ENCODE measurements around the gene RAB11FIP4.

Gene RAB11FIP4

DNA sequence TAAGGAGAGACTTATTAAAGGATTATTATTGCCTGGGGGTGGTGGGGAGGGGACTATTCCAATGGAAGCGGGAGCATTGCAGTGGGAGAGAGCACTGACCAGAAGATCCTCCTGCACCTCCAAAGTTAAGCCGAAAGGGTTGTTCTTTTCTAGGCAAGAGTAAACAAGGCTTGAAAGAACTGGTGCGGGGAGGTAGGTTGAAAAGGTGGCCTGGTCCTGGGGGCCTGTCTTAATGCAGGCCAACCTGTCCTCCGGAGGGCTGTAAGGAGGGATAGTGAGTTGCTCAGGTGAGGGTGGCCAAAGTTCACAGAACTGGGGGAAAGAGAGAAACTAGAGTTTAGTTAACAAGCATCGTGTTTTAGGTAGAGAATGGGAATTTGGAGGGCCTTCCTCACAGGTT is 65.3 kb downstream of the RAB11FIP4 start:
- TF ChIP-seq, protein P1, sequence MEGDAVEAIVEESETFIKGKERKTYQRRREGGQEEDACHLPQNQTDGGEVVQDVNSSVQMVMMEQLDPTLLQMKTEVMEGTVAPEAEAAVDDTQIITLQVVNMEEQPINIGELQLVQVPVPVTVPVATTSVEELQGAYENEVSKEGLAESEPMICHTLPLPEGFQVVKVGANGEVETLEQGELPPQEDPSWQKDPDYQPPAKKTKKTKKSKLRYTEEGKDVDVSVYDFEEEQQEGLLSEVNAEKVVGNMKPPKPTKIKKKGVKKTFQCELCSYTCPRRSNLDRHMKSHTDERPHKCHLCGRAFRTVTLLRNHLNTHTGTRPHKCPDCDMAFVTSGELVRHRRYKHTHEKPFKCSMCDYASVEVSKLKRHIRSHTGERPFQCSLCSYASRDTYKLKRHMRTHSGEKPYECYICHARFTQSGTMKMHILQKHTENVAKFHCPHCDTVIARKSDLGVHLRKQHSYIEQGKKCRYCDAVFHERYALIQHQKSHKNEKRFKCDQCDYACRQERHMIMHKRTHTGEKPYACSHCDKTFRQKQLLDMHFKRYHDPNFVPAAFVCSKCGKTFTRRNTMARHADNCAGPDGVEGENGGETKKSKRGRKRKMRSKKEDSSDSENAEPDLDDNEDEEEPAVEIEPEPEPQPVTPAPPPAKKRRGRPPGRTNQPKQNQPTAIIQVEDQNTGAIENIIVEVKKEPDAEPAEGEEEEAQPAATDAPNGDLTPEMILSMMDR (IDR thresholded peaks at IDR 0.05; ENCODE audit: insufficient read depth, missing control alignments) = no peak
- DNase-seq (ENCODE audit: insufficient read length, low spot score) = no peak
- FAIRE-seq = no peak

DNA sequence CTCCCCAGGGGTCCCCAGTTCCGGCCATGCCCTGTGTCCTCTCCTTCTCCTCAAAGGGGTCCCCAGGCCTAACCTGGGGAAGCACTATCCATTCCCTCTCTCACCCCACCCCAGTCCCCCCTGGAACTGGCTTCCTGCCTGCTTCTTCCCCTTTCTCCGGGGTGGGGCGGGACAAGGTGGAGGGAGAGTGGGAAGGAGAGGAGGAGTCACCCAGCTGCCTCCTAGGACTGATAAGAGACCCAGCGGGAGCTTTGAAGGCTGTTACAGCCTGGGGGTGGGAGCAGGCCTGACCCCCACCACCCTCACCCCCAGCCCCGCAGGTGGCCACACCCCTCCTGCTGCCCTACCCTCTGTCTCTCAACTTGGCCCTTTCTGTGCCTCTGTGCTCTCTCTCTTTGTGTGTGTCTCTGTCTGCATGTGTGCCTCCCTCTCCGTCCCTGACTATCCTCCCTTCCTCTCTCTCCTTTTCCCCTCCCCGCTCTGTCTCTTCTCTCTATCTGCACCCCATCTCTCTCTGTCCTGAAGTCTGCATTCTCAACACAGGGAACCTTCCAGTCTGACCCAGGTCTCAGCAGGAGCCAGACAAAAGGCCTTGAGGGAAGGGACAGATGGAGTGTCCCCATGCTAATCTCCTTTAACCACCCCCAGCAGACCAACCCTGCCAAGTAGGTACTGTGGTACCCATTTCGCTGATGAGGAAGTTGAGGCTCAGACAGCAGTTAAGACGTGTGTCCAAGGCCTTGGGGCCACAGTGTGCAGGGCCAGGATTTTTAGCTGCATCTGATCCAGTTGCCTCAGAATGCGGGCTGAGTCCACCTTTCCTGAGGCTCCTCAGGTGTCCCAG is 66.1 kb downstream of the RAB11FIP4 start:
- TF ChIP-seq, protein P1 (IDR thresholded peaks at IDR 0.05; ENCODE audit: insufficient read depth, missing control alignments) = no peak
- DNase-seq (ENCODE audit: insufficient read length, low spot score) (no peak), FAIRE-seq (no peak)

DNA sequence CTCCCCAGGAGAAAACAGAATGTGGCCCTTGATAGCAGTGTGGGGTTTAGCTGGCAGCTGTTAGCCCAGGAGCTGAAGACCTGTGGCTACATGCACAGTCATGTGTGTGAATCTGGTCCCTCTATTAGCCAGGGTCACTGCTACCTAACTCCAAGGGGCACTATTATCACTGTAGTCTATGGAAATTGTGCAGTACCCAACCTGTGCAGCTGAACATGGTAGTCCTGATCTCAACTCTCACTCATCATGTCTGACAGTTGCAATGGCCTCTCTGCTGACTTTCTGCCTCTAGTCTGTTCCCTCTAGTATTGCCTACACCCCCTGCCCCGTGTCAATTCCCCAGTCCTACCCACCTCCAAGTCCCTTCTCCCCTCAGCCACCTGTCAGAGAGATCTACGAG is 67.4 kb downstream of the RAB11FIP4 start:
- TF ChIP-seq, protein P1 (IDR thresholded peaks at IDR 0.05; ENCODE audit: insufficient read depth, missing control alignments) = no peak
- DNase-seq (ENCODE audit: insufficient read length, low spot score) (no peak), FAIRE-seq (no peak)

DNA sequence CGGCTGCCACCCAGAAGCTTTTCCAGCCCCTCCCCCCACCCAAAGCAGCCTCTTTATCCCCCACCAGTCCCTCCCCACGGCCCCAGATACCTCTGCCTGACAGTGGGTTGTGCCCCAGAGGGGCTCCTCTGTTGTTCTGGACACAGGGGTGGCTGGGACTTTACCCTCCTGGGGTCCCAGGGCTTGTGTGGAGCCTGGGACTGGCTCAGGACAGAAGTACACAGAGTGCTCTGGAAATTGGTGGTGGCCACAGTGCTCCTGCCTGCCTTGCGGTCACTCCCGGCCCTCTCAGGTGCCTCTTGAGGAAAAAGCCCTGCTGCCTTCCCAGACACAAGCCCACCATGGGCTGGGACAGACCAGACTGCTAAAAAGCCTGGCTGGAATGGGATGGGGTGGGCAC is 68.2 kb downstream of the RAB11FIP4 start:
- TF ChIP-seq, protein P1 (IDR thresholded peaks at IDR 0.05; ENCODE audit: insufficient read depth, missing control alignments) = no peak
- FAIRE-seq = no peak

DNA sequence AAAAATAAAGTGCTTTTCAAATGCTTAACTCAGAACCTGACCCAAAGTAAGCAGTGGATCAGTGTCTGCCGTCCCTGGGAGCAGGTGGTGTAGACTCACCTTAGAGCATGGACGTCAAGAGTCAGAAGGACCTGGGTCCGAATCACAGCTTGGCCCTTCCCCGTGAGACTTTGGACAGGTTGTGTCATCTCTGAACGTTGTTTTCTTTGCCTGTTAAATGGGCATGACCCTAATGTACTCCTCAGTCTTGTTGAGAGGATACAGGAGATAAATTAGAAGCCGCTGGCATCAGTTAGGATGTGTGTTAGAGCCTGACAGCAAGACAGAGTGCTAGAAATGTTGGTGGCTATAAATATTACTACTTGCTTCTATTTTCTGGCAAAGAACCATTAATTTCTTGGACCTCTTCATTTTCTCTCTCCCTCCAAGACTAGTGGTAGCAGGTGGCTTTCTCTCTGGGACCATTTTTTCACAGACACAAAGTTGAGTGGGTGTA is 68.8 kb downstream of the RAB11FIP4 start:
- DNase-seq (ENCODE audit: insufficient read length, low spot score) = no peak
- no peak for FAIRE-seq
- TF ChIP-seq, protein P1 (IDR thresholded peaks at IDR 0.05; ENCODE audit: insufficient read depth, missing control alignments) = no peak

More for the DNA sequence above, 68.2 kb downstream of the RAB11FIP4 start:
- no peak for DNase-seq (ENCODE audit: insufficient read length, low spot score)

DNA sequence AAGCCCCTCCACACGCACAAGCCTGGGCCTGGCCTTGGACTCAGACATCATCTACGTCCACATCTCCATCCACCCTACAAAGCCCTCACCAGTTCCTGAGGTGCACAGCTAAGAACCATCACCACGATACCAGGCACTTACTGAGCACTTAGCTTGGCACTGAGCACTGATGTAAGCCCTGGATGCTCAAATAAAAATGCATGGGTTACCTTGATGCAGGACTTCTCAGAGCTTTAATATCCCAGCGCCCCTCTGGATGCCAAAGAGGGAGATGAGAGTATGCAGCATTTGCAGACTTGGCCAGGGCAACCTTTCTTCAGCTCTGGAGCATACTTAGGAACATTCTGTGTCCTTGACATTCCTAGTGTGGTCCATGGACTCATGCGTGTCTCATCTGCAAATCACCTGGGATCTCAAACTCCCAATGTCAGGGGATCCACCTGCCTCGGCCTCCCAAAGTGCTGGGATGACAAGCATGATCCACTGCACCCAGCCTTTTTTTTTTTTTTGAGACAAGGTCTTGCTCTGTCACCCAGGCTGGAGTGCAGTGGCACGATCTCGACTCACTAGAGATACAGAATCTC is 69.8 kb downstream of the RAB11FIP4 start:
- TF ChIP-seq, protein P1 (IDR thresholded peaks at IDR 0.05; ENCODE audit: insufficient read depth, missing control alignments) = no peak
- DNase-seq (ENCODE audit: insufficient read length, low spot score) (no peak), FAIRE-seq (no peak)

DNA sequence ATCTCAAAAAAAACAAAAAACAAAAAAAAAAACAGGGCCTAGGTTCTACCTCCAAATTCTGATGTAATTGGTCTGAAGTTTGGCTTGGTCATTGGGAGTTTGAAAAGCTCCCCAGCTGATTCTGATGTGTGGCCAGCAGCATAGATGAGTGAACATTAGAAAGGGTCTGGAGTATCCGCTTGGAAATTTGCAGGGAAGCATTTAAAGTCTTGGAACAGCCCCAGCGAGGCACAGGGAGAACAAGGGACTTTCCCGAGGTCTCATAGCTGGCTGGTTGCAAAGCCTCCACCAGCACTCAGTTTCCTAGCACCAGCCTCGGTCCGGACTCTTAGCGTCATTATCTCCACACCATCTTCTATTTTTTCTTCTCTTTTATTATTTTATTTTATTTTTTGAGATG is 70.8 kb downstream of the RAB11FIP4 start:
- TF ChIP-seq, protein P1 (IDR thresholded peaks at IDR 0.05; ENCODE audit: insufficient read depth, missing control alignments) = no peak
- DNase-seq (ENCODE audit: insufficient read length, low spot score) (no peak), FAIRE-seq (no peak)
